ENCODE measurements around the gene EPS15. TPM values are rescaled to one million over a fixed set of nuclear protein-coding genes. Genes with fewer than 3 reads are reported as not detected.

Gene EPS15
- total and polyA plus RNA-seq, 2 experiments from 2014 or later: 26.9 to 41.1 TPM

DNA sequence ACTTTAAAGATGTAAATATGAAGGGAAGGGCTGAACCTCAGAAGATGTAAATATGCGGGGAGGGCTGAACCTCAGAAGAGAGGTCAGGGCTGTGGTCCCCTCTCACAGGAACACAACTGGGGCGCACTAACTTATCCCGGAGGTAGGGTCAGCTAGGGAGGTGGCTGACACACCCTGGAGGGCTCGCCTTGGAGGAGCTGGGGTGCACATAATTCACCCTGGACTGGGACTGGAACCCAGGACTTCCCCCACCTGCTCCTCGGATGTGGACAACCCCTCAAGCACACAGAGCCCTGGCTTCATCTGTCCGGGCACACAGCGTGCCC is 174.8 kb downstream of the EPS15 start:
- Histone ChIP-seq H3K9me3 (ENCODE audit: low read depth) (no peaks in the 10 kb centered on the region), H3K27ac (no peak overlapping the region), H4K20me1 (ENCODE audit: insufficient read depth) (no peaks in the 10 kb centered on the region), H2AFZ (no peak overlapping the region), H3K9me2 (ENCODE audit: insufficient read depth) (no peaks in the 10 kb centered on the region), H3K79me2 (ENCODE audit: insufficient read depth) (no peaks in the 10 kb centered on the region), H3K4me2 (ENCODE audit: unreplicated experiment) (no peak overlapping the region), H3K4me1 (ENCODE audit: insufficient read depth) (no peaks in the 10 kb centered on the region), H3K9ac (no peak overlapping the region), H3K4me3 (no peak overlapping the region), H3F3A (ENCODE audit: insufficient read depth) (no peaks in the 10 kb centered on the region), H3K36me3 (ENCODE audit: low read depth) (no peaks in the 10 kb centered on the region), H3K27me3 (replicated peaks; ENCODE audit: insufficient read depth) (peaks cover 17% of the 10 kb centered on the region)
- in situ Hi-C loops (cut with MboI): no loop called here
- 70 to 71% methylated on average over 6 to 7 of the region's 7 CpGs for whole genome bisulfite sequencing, 2 experiments (ENCODE audit: low coverage in 1 of 2, low lambda C conversion rate in 2 of 2, missing lambda C conversion rate in 2 of 2)
- no peak for DNase-seq
- TF ChIP-seq EZH2phosphoT487 (IDR thresholded peaks at IDR 0.05; ENCODE audit: insufficient read depth, low read depth) (no peak), EZH2 (IDR thresholded peaks at IDR 0.05; ENCODE audit: insufficient read depth, poor library complexity, severe bottlenecking) (no peak)

DNA sequence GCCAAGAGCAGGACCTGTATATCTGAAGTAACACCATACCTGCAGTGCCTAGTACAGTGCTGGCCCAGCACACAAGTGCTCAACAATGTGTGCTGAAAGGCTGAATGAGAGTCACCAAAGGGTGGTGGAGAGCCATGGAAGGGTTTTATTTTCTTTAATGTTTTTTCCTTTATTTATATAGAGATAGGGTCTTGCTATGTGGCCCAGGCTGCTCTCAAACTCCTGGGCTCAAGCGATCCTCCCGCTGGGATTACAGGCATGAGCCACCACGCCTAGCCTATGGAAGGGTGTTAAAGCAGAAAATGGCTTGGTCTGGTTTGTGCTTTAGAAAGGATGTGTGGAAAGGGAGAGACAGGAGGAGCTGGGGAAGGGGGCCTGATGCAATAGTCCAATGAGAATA is 175.4 kb downstream of the EPS15 start:
- in situ Hi-C loops (cut with MboI): no loop called here

DNA sequence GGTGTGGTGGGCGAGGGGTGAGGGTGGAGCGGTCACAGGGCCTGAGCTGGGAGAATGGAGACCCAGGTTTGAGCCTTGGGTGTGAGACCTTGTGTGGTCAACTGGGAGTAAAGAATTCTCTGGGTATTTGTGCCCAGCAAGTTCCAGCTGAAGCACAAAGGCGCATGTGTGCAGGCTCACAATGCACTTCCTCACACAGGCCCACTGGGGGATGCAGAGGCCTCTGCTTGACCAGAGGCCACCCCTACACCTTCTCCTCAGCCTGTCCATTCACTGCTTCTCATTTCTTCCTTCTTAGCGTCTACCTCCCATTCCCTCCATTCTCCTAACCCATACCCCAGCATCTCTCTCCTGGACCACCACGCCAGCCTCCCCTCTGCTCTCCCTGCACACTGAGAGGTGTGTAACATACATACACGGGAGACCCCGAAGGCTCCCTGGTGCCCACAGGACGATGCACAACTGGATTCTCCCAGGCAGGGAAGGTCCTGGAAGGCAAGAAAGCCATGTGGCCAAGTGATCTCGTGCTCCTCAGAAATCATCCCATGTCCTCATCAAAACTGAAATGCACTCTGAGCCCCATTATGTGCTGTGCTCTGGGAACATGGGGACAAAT is 176.4 kb downstream of the EPS15 start:
- Histone ChIP-seq H3K27me3 (replicated peaks; ENCODE audit: insufficient read depth) (peaks cover 17% of the 10 kb centered on the region), H3F3A (ENCODE audit: insufficient read depth) (no peaks in the 10 kb centered on the region), H3K9ac (no peak overlapping the region), H4K20me1 (ENCODE audit: insufficient read depth) (no peaks in the 10 kb centered on the region), H3K9me2 (ENCODE audit: insufficient read depth) (no peaks in the 10 kb centered on the region), H3K36me3 (ENCODE audit: low read depth) (no peaks in the 10 kb centered on the region), H2AFZ (no peak overlapping the region), H3K27ac (no peak overlapping the region), H3K4me1 (ENCODE audit: insufficient read depth) (no peaks in the 10 kb centered on the region), H3K79me2 (ENCODE audit: insufficient read depth) (no peaks in the 10 kb centered on the region), H3K4me2 (ENCODE audit: unreplicated experiment) (no peak overlapping the region), H3K4me3 (no peak overlapping the region), H3K9me3 (ENCODE audit: low read depth) (no peaks in the 10 kb centered on the region)
- no peak for TF ChIP-seq EZH2 (IDR thresholded peaks at IDR 0.05; ENCODE audit: insufficient read depth, poor library complexity, severe bottlenecking)
- TF ChIP-seq EZH2phosphoT487 (IDR thresholded peaks at IDR 0.05; ENCODE audit: insufficient read depth, low read depth): no peak
- no peak for DNase-seq
- WGBS, 2 experiments (ENCODE audit: low coverage in 1 of 2, low lambda C conversion rate in 2 of 2, missing lambda C conversion rate in 2 of 2): 81 to 85% methylated on average over 9 of the region's 9 CpGs
- in situ Hi-C loops (cut with MboI): no loop called here

More for the DNA sequence above, 175.4 kb downstream of the EPS15 start:
- Histone ChIP-seq H3K4me2 (ENCODE audit: unreplicated experiment) (no peak overlapping the region), H3K27me3 (replicated peaks; ENCODE audit: insufficient read depth) (peaks cover 17% of the 10 kb centered on the region), H3K4me3 (no peak overlapping the region), H4K20me1 (ENCODE audit: insufficient read depth) (no peaks in the 10 kb centered on the region), H3K9ac (no peak overlapping the region), H3K79me2 (ENCODE audit: insufficient read depth) (no peaks in the 10 kb centered on the region), H3K27ac (no peak overlapping the region), H2AFZ (no peak overlapping the region), H3K9me2 (ENCODE audit: insufficient read depth) (no peaks in the 10 kb centered on the region), H3K9me3 (ENCODE audit: low read depth) (no peaks in the 10 kb centered on the region), H3K36me3 (ENCODE audit: low read depth) (no peaks in the 10 kb centered on the region), H3F3A (ENCODE audit: insufficient read depth) (no peaks in the 10 kb centered on the region), H3K4me1 (ENCODE audit: insufficient read depth) (no peaks in the 10 kb centered on the region)
- WGBS, 2 experiments (ENCODE audit: low coverage in 1 of 2, low lambda C conversion rate in 2 of 2, missing lambda C conversion rate in 2 of 2): 92 to 98% methylated on average over 3 of the region's 3 CpGs
- TF ChIP-seq EZH2 (IDR thresholded peaks at IDR 0.05; ENCODE audit: insufficient read depth, poor library complexity, severe bottlenecking): no peak
- no peak for TF ChIP-seq EZH2phosphoT487 (IDR thresholded peaks at IDR 0.05; ENCODE audit: insufficient read depth, low read depth)
- DNase-seq: no peak

DNA sequence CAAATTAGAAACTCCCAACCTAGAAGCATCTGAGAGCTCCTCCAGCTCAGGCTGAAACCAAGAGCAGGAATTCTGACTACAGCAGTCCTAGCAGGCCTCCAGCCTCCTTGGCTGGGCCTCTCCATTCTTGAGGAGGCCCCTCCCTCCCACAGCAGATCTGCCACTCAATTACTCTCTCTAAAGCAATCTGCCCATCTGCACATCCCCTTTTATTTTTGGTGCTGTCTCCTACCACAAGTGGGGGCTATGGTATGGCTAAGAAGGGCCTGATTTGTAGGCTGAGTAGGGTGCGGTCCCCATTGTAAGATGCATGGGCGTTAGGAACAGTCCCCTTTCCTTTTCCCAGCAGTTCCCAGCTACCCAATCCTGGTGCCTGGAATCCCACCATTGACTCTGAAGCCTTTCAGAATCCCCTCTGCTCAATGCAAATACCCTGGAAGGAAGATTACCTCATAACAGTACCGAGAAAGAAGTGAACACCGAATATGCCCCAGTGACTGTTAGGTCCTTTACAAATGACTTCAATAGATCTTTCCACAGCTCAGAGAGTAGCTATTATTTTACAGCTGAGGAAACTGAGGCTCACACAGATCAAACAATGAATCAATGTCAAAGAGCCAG is 177.1 kb downstream of the EPS15 start:
- Histone ChIP-seq H3K4me3 (no peak overlapping the region), H3K9me3 (ENCODE audit: low read depth) (no peaks in the 10 kb centered on the region), H3K27ac (no peak overlapping the region), H3K9ac (no peak overlapping the region), H2AFZ (no peak overlapping the region), H3K79me2 (ENCODE audit: insufficient read depth) (no peaks in the 10 kb centered on the region), H3K4me2 (ENCODE audit: unreplicated experiment) (no peak overlapping the region), H3K4me1 (ENCODE audit: insufficient read depth) (no peaks in the 10 kb centered on the region), H3F3A (ENCODE audit: insufficient read depth) (no peaks in the 10 kb centered on the region), H3K27me3 (replicated peaks; ENCODE audit: insufficient read depth) (peaks cover 17% of the 10 kb centered on the region), H3K36me3 (ENCODE audit: low read depth) (no peaks in the 10 kb centered on the region), H3K9me2 (ENCODE audit: insufficient read depth) (no peaks in the 10 kb centered on the region), H4K20me1 (ENCODE audit: insufficient read depth) (no peaks in the 10 kb centered on the region)
- TF ChIP-seq EZH2 (IDR thresholded peaks at IDR 0.05; ENCODE audit: insufficient read depth, poor library complexity, severe bottlenecking) (no peak), EZH2phosphoT487 (IDR thresholded peaks at IDR 0.05; ENCODE audit: insufficient read depth, low read depth) (no peak)
- DNase-seq: no peak
- in situ Hi-C loops (cut with MboI): no loop called here
- WGBS, 2 experiments (ENCODE audit: low coverage in 1 of 2, low lambda C conversion rate in 2 of 2, missing lambda C conversion rate in 2 of 2): 75 to 84% methylated on average over 4 of the region's 4 CpGs

Measured in GM23248 (cell line).